Left cardiac atrium (tissue), 4 donors: Measurements from ENCODE around the gene TMEM18. TPM values are rescaled to one million over a fixed set of nuclear protein-coding genes. Genes with fewer than 3 reads are reported as not detected.

ENCODE experiments used
- ATAC-seq, 2 donors: fragments of 200-7000 bp; cut with Tn5 transposase; one replicate each; pipeline ENCODE4 v1.9.1; 2020; ENCODE audit warnings: mild to moderate bottlenecking in 2 of 2, moderate library complexity in 2 of 2
- DNase-seq: peaks from one replicate; pipeline ENCODE4 v3.0.0-alpha.2; 2020
- intact Hi-C, 2 donors: fragments of 100-400 bp; cut with DNase I; formaldehyde crosslinking; loops; one replicate each; pipeline versions ENCODE4 v1.14.1 to v1.15.1; 2022 to 2023
- total RNA-seq, 2 donors: library from RNA; stranded (reverse); fragmentation: NEBNext Ultra II Directional; extraction: Animal tissue kit (Norgen Biotek cat#: 25700); gene quantifications; one replicate each; pipeline ENCODE4 v1.2.1, GENCODE V29; 2021
- donor health status: DM: no; HTN: yes; CAD: no.
- donor health status: DM: no; HTN: yes; CAD: no; lungs with severe emphysema.
- donor health status: DM: yes; HTN: yes; CAD: no.
- donor health status: Dilated cardiomyopathy.

TMEM18 gene
- total RNA-seq, 2 donors from 2014 or later = 12.2 to 16.1 TPM

DNA sequence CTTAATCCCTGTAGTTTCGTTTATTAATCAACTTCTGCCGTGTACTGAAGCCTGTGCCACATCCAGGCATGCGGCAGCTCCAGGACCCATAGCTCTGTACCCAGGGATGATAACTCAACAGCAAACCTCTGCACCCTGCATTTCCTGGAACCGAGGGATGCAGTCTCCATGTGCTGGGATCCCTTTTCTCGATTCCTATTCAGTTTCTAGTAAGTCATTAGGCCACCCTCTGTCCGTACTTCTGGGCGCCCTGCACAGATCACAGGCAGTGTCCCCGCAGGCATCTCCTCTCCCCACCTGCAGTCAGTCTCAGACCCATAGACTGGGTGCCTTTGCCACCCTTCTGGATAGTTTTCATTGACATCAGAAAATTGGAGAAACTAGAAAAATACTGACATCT is 18.8 kb downstream of the TMEM18 start:
- DNase-seq = no peak
- no peak for ATAC-seq
- intact Hi-C loops = no loop called here

DNA sequence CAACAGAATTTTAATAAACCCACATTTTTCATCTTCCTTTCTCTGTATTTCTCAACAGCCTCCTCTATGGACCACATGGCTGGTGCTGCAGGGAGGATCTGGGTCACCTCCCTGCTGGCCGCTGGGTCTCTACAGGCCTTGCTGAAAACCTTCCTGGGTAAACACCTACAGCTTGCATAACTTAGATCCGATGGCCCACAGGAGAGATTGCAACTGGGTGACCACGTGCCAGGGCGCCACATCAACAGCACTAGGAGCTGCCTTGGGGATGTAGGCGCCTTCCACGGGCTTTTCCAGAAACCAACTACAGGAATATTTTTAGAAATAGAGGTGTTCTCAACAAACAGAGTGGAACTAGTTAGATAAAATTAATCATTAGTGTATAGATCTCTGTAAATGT is 19.4 kb downstream of the TMEM18 start:
- no peak for ATAC-seq
- intact Hi-C loops = no loop called here
- DNase-seq = no peak

- no peak for DNase-seq
- intact Hi-C loops = no loop called here
- ATAC-seq = no peak
Observed at GRCh38 chr2:656676-657075, 20.5 kb downstream of the TMEM18 start.

DNA sequence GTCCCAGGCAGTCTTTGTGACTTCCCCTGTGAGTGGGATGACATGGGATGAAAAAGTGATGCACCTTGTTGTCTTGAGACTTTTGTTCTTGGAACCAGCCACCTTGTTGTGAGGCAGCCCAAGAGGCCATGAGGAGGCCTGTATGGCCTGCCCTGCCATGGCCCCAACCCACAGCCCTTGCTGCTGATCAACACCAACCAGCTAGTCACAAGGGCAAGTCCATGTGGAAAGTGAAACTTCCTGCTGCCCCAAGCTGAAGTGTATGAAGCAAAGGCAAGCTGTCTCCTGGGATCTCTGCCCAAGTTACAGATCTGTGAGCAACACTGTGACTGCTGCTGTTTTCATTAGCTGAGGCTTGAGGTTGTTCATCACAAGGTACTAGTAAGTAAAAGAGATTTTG is 21.6 kb downstream of the TMEM18 start:
- DNase-seq = no peak
- intact Hi-C loops = no loop called here
- no peak for ATAC-seq

- DNase-seq (no peak), ATAC-seq (no peak)
- intact Hi-C loops = no loop called here
Observed at GRCh38 chr2:654896-655295, 22.3 kb downstream of the TMEM18 start.

GRCh38 chr2:653645-654425 is 23.4 kb downstream of the TMEM18 start:
- ATAC-seq = no peak
- no peak for DNase-seq
- intact Hi-C loops = no loop called here

DNA sequence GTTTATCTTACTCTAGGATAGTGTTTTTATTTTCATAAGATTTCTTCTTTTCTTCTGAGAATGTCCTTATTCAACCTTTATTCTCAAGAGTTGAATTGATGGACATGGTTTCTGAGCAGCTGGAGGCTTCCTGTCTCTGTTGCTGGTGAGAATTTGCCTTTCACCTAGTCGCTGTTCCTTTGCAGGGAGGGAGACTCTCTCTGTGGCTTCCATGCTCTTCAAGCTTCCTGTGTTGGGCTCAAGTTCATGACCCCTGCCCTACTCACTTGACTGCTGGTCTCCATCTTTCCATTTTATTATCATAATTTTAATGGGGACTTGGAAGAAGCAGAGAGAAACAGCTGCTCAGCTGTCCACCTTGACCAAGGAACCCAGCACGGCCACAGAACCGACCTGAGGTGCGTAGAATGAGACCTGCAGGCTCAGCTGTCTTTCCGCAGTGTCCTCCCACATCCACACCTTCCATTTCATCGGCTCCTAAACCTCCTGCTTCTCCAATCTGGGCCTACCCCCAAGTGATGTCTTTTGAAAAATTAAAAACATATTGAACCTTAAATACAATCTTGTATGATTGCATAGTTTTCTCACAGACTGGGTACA is 24.2 kb downstream of the TMEM18 start:
- intact Hi-C loops = no loop called here
- DNase-seq = no peak
- no peak for ATAC-seq

- intact Hi-C loops = no loop called here
- ATAC-seq (no peak), DNase-seq (no peak)
Observed at GRCh38 chr2:651951-652373, 25.2 kb downstream of the TMEM18 start.

DNA sequence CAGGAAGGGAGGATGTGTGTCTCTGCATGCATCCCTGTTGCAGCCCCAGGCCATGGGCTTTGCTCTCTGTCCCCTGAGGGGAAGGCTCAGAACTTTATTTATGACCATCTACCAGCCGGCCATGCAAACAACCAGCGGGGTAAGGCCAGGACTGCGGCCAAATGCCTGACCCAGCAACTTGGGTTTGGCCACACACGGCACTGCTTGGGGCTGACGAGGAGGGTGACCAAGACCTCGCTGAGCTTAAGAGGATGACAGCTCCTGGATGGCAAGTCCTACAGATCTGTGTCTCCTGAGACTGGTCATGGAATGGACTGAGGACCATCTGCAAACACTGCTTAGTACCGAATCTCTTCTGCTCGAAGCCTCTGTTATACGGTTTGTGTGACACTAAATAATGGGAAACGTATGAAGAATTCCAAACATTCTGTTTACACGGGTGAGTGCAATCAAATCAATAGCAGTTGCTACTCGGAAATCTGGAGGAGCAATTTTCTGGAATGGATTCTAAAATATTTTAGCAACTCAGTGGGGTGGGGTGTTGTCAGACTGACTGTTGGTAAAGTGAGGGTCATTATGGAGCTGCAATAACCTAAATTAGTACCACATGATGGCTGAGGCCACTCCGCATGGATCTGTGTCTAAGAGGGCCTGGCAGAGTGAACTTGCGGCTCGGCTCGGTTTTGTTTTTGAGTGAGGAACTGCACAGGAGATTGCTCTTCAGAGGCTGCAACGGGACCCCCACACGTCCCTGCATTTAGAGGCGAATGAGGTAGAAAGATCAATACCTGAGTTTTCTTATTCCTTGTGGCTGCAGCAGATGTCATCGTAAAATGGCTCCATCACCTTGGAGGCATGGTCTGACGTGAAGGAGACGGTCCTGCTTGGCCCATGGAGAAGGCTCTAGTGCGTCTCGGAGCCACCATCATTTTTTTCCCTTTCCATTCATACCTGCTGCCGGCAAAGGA is 26.6 kb downstream of the TMEM18 start:
- no peak for ATAC-seq
- no peak for DNase-seq
- intact Hi-C loops = no loop called here

DNA sequence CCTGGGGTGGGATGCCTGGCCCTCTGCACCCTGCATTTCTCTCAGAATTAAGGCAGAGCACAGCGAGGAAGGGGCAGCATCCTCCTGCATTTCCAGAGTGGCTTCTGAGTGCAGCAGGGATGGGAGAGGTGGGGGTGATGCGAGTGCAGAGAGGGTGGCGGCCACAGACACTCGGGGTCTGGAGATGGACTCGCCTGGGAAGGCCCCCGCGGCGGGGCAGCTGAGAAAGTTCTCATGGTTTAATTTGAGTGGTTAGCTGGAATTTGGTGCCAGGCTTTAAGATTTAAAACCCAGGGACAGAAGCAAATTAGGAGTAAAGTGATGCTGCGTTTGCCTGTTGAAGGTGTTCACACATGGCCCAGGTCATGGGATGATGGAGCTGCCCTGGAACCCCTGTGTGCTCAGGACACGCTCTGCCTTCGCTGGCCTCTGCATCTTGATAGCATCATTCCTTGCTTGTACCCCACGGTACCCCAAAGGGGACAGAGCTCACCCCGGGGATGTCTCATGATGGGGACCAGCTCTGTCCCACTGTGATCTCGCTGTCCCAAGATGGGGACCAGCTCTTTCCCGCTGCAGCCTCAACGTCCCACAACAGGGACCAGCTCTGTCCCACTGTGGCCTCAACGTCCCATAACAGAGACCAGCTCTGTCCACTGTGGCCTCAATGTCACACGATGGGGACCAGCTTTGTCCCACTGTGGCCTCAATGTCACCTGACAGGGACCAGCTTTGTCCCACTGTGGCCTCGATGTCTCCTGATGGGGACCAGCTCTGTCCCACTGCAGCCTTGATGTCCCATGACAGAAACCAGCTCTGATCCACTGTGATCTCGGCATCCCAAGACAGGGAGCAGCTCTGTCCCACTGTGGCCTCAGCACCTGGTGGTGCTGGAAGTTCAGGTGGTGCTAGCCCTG is 27.5 kb downstream of the TMEM18 start:
- DNase-seq = no peak
- no peak for ATAC-seq
- intact Hi-C loops = no loop called here

- ATAC-seq = no peak
- DNase-seq = no peak
- intact Hi-C loops = no loop called here
Observed at GRCh38 chr2:648476-649424, 28.5 kb downstream of the TMEM18 start.

DNA sequence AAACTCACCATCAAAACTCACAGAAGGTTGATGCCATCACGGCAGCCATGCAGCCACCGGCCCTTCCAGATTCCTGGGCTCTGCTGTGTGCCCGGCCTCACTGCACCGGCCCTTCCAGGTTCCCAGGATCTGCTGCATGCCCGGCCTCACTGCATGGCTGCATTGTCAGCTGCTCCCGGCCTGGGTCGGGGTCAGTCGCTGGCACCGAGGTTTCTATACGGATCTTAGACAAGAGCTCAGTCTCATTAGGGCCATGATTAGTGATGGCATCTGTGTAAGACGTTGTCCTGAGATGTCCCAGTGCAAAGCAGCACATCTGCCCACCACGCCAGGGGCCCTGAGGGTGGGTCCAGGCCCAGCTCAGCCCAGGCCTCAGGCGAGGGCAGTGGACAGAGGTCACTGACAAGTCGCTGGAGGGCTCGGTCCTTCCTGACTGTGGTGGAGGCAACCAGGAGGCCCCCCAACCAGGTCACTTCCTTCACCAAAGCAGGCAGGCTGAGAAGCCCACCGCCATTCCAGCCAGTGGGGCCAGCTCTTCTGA is 29.4 kb downstream of the TMEM18 start:
- DNase-seq (no peak), ATAC-seq (no peak)
- intact Hi-C loops = no loop called here

GRCh38 chr2:647003-647560 is 30.1 kb downstream of the TMEM18 start:
- intact Hi-C loops = no loop called here
- DNase-seq = no peak
- no peak for ATAC-seq

- DNase-seq (no peak), ATAC-seq (no peak)
- intact Hi-C loops = no loop called here
Observed at GRCh38 chr2:644871-645270, 32.3 kb downstream of the TMEM18 start.

GRCh38 chr2:643761-644160 is 33.4 kb downstream of the TMEM18 start:
- no peak for ATAC-seq

GRCh38 chr2:643334-643733 is 33.9 kb downstream of the TMEM18 start:
- DNase-seq (no peak), ATAC-seq (no peak)
- intact Hi-C loops = no loop called here

More at GRCh38 chr2:643761-644160, 33.4 kb downstream of the TMEM18 start:
- intact Hi-C loops = no loop called here
- no peak for DNase-seq
